Transverse colon (tissue), 4 donors: ENCODE results near the gene CORIN. TPM values are rescaled to one million over a fixed set of nuclear protein-coding genes. Genes with fewer than 3 reads are reported as not detected.

Experiments used
- DNase-seq: peaks from one replicate; pipeline ENCODE4 v3.0.0-alpha.2; 2019
- H3K27ac ChIP-seq, 4 donors: fragments of 200-600 bp; sonication (generic); 2 replicates each; pipeline ENCODE4 v1.5.1; 2016 to 2018; ENCODE audit warnings: inconsistent platforms in 4 of 4
- H3K27me3 ChIP-seq: fragments of 200-600 bp; sonication (generic); 2 replicates; pipeline ENCODE4 v1.5.1; 2017; ENCODE audit warnings: inconsistent platforms
- H3K36me3 ChIP-seq, 4 donors: fragments of 200-600 bp; sonication (generic); 2 replicates each; pipeline ENCODE4 v1.5.1; 2017 to 2019; ENCODE audit warnings: inconsistent platforms in 4 of 4
- H3K4me1 ChIP-seq, 4 donors: fragments of 200-600 bp; sonication (generic); 2 replicates each; pipeline ENCODE4 v1.5.1; 2017 to 2020; ENCODE audit warnings: inconsistent platforms in 4 of 4
- H3K4me3 ChIP-seq, 4 donors: fragments of 200-600 bp; sonication (generic); 1 replicate in 1 of 4; 2 replicates in 3 of 4; pipeline versions ENCODE4 v1.5.1 to v1.6.1; 2017 to 2019; ENCODE audit warnings: inconsistent platforms in 4 of 4
- H3K9me3 ChIP-seq, 2 donors: fragments of 200-600 bp; sonication (generic); 2 replicates each; pipeline ENCODE4 v1.5.1; 2017 to 2019; ENCODE audit warnings: inconsistent platforms in 2 of 2
- CTCF ChIP-seq, 5 experiments: fragments of 200-600 bp in 3 of 5; fragments of 450-650 bp in 2 of 5; sonication (generic) in 3 of 5; IDR thresholded peaks; 1 replicate in 2 of 5; 2 replicates in 3 of 5; pipeline ENCODE4 v1.5.1; 2016 to 2017; ENCODE audit warnings: antibody characterized with exemption in 5 of 5, inconsistent platforms in 3 of 5, mild to moderate bottlenecking in 2 of 5, moderate library complexity in 1 of 5
- EP300 ChIP-seq: sonication (generic); formaldehyde crosslinking; IDR thresholded peaks from one replicate; pipeline ENCODE4 v1.6.1; 2017; ENCODE audit warnings: antibody characterized with exemption, low read depth
- POLR2A ChIP-seq: fragments of 450-650 bp; IDR thresholded peaks from one replicate; pipeline ENCODE4 v1.6.1; 2016; ENCODE audit warnings: antibody characterized with exemption, mild to moderate bottlenecking, moderate library complexity
- POLR2AphosphoS5 ChIP-seq, 3 donors: sonication (generic); formaldehyde crosslinking; IDR thresholded peaks; one replicate each; pipeline ENCODE4 v1.6.1; 2016; ENCODE audit warnings: antibody characterized with exemption in 3 of 3
- WGBS, 2 donors: methylation state at CpG; one replicate each; pipeline ENCODE4 v1.1.5; 2018; ENCODE audit warnings: low coverage in 1 of 2; 5-methylcytosine and 5-hydroxymethylcytosine counted together
- in situ Hi-C, 4 donors: fragments of 200-750 bp; cut with MboI; loops; one replicate each; pipeline versions ENCODE4 v1.15.0 to v1.15.1; 2017; ENCODE audit warnings: low sequenced_read_pairs in 3 of 4, low pct_ligation_motif_present in 1 of 4, low pct_unique_long_range_greater_than_20kb in 1 of 4
- intact Hi-C: fragments of 100-400 bp; cut with DNase I; formaldehyde crosslinking; loops from one replicate; pipeline ENCODE4 v1.15.1; 2023; ENCODE audit warnings: low total_unique reads
- total RNA-seq, 4 donors: library from RNA; depleted of rRNA; stranded (reverse); fragments of >200 nt; gene quantifications; one replicate each; pipeline ENCODE4 v1.1.0, GENCODE V29; 2016

The CORIN gene
- total RNA-seq, 4 donors from 2014 or later, result 0.82 to 1.6 TPM; not detected in 2

- Histone ChIP-seq H3K4me3 (no peak overlapping the region), H3K27me3 (peaks cover 24% of the 10 kb centered on the region), H3K9me3 (peaks cover 0 to 3% of the 10 kb centered on the region in 2 donors), H3K4me1 (peaks cover 0 to 26% (median 24%) of the 10 kb centered on the region in 4 donors), H3K36me3 (no peaks in the 10 kb centered on the region), H3K27ac (no peak overlapping the region)
- intact Hi-C loops (no loop called here), in situ Hi-C loops (loop anchor here in 2 of 4 donors (25.0 kb wide), 2 partner anchors 148 to 173 kb away; no protein-coding TSS in a partner anchor)
- WGBS, 2 donors, result 80 to 85% methylated on average over 1 to 2 of the region's 2 CpGs
- TF ChIP-seq EP300 (no peak), CTCF (IDR thresholded peaks at IDR 0.05) (no peak), POLR2A (no peak), POLR2AphosphoS5 (IDR thresholded peaks at IDR 0.05) (no peak)
- no peak for DNase-seq
These were observed 2.4 kb downstream of the CORIN start for GRCh38 chr4:47835494-47835893.

- H3K36me3 ChIP-seq, result no peaks in the 10 kb centered on the region
- no peak for DNase-seq
- H3K27me3 ChIP-seq, result peaks cover 18% of the 10 kb centered on the region
- WGBS, 2 donors, result 61 to 73% methylated on average over 3 to 5 of the region's 5 CpGs
- intact Hi-C loops (no loop called here), in situ Hi-C loops (loop anchor here in 2 of 4 donors (25.0 kb wide), 2 partner anchors 144 to 169 kb away; no protein-coding TSS in a partner anchor)
- TF ChIP-seq POLR2A (no peak), EP300 (no peak)
- peaks cover 0 to 8% (median 4%) of the 10 kb centered on the region in 4 donors for H3K4me1 ChIP-seq
- H3K4me3 ChIP-seq, result no peak overlapping the region
- peaks cover 0 to 3% of the 10 kb centered on the region in 2 donors for H3K9me3 ChIP-seq
- H3K27ac ChIP-seq, result no peak overlapping the region
These were observed 6.7 kb downstream of the CORIN start for GRCh38 chr4:47831026-47831679.

GRCh38 chr4:47830265-47831025, 7.4 kb downstream of the CORIN start:
- intact Hi-C loops (no loop called here), in situ Hi-C loops (loop anchor here in 2 of 4 donors (25.0 kb wide), 2 partner anchors 143 to 168 kb away; no protein-coding TSS in a partner anchor)
- H3K36me3 ChIP-seq, result no peaks in the 10 kb centered on the region
- 74 to 100% methylated on average over 2 to 3 of the region's 3 CpGs for WGBS, 2 donors
- H3K27ac ChIP-seq, result no peak overlapping the region
- peaks cover 14% of the 10 kb centered on the region for H3K27me3 ChIP-seq
- DNase-seq, result no peak
- H3K4me1 ChIP-seq, result peaks cover 0 to under 1% (median 0%) of the 10 kb centered on the region in 4 donors
- TF ChIP-seq EP300 (no peak), POLR2AphosphoS5 (IDR thresholded peaks at IDR 0.05) (no peak), POLR2A (no peak), CTCF (IDR thresholded peaks at IDR 0.05) (no peak)
- H3K4me3 ChIP-seq, result no peak overlapping the region
- peaks cover 0 to 3% of the 10 kb centered on the region in 2 donors for H3K9me3 ChIP-seq

GRCh38 chr4:47829438-47829837, 8.4 kb downstream of the CORIN start:
- Histone ChIP-seq H3K36me3 (no peaks in the 10 kb centered on the region), H3K27me3 (peaks cover 9% of the 10 kb centered on the region), H3K4me3 (no peak overlapping the region), H3K4me1 (no peaks in the 10 kb centered on the region), H3K27ac (no peak overlapping the region), H3K9me3 (peaks cover 0 to 3% of the 10 kb centered on the region in 2 donors)
- in situ Hi-C loops (loop anchor here in 2 of 4 donors (25.0 kb wide), 2 partner anchors 142 to 167 kb away; no protein-coding TSS in a partner anchor), intact Hi-C loops (no loop called here)
- no peak for DNase-seq
- TF ChIP-seq EP300 (no peak), POLR2A (no peak), POLR2AphosphoS5 (IDR thresholded peaks at IDR 0.05) (no peak), CTCF (IDR thresholded peaks at IDR 0.05) (no peak)
